Adrenal gland (tissue), 12 donors: ENCODE measurements around the gene MYL2. TPM values are rescaled to one million over a fixed set of nuclear protein-coding genes. Genes with fewer than 3 reads are reported as not detected.
"Not testable (repeated sequence)": the region's sequence is repeated elsewhere in the genome, so short reads cannot be mapped to it uniquely, and the experiment has no call there.

Experiments used
- DNase-seq, 7 donors: peaks; one replicate each; pipeline ENCODE4 v3.0.0-alpha.2; 2019 to 2020
- H3K27ac ChIP-seq, 5 donors: fragments of 200-600 bp; sonication (generic) in 4 of 5; 1 replicate in 3 of 5; 2 replicates in 2 of 5; pipeline versions ENCODE4 v1.5.1 to v1.8.0; 2016 to 2020; ENCODE audit warnings: mild to moderate bottlenecking in 1 of 5
- H3K27me3 ChIP-seq: fragments of 200-600 bp; 2 replicates; pipeline ENCODE4 v1.8.0; 2021
- H3K36me3 ChIP-seq, 2 donors: fragments of 200-600 bp; replicated peaks in 1 of 2; 1 replicate in 1 of 2; 2 replicates in 1 of 2; pipeline versions ENCODE4 v1.5.1 to v1.8.0; 2018 to 2022
- H3K4me1 ChIP-seq, 2 donors: fragments of 200-600 bp; replicated peaks in 1 of 2; 1 replicate in 1 of 2; 2 replicates in 1 of 2; pipeline versions ENCODE4 v1.5.1 to v1.8.0; 2018 to 2021
- H3K4me3 ChIP-seq, 4 donors: fragments of 200-600 bp; sonication (generic) in 3 of 4; one replicate each; pipeline ENCODE4 v1.5.1; 2016 to 2018
- H3K9me3 ChIP-seq, 3 donors: fragments of 200-600 bp; sonication (generic) in 1 of 3; replicated peaks in 1 of 3; 1 replicate in 2 of 3; 2 replicates in 1 of 3; pipeline versions ENCODE4 v1.5.1 to v1.8.0; 2016 to 2021
- POLR2A ChIP-seq, 2 donors: fragments of 450-650 bp; IDR thresholded peaks; one replicate each; pipeline ENCODE4 v1.6.1; 2017; ENCODE audit warnings: antibody characterized with exemption in 2 of 2, mild to moderate bottlenecking in 2 of 2, moderate library complexity in 1 of 2
- WGBS, 4 donors: extraction: QIAGEN DNeasy Blood & Tissue Kit in 2 of 4; methylation state at CpG; one replicate each; pipeline versions ENCODE4 v1.1.5 to v1.1.7; 2013 to 2017; 5-methylcytosine and 5-hydroxymethylcytosine counted together
- intact Hi-C, 2 donors: fragments of 100-400 bp; cut with DNase I; formaldehyde crosslinking; loops; one replicate each; pipeline versions ENCODE4 v1.14.1 to v1.15.0; 2022 to 2023
- polyA plus RNA-seq, 3 donors: library from polyadenylated mRNA; stranded (reverse); fragments of 200-250 nt in 2 of 3; fragments of 350-450 nt in 1 of 3; fragmentation: Illumina TruSeq in 1 of 3; extraction: RNeasy Lipid Tissue Mini Kit (QIAGEN cat#74804) in 1 of 3; gene quantifications; one replicate each; pipeline ENCODE4 v1.2.3, GENCODE V29; 2013 to 2014
- total RNA-seq, 9 donors: library from RNA; depleted of rRNA in 4 of 9; stranded (reverse); fragments of >200 nt in 4 of 9; fragments of 120-200 nt in 1 of 9; fragmentation: NEBNext Ultra II Directional in 1 of 9; extraction: Animal tissue kit (Norgen Biotek cat#: 25700) in 1 of 9; gene quantifications; one replicate each; pipeline versions ENCODE4 v1.1.0 to v1.2.4, GENCODE V29; 2013 to 2023
- TF ChIP-seq, protein P1 (sequence below), 6 experiments: fragments of 450-650 bp in 4 of 6; fragments of 200-600 bp in 2 of 6; sonication (generic) in 1 of 6; IDR thresholded peaks; 1 replicate in 5 of 6; 2 replicates in 1 of 6; pipeline versions ENCODE4 v1.5.1 to v1.8.0; 2016 to 2021; ENCODE audit warnings: antibody characterized with exemption in 6 of 6, mild to moderate bottlenecking in 2 of 6, moderate library complexity in 1 of 6
- donor health status: healthy with polysubstance abuse.
- donor health status: Bipolar disorder and iron deficiency.
- donor health status: DM: yes; HTN: yes; CAD: no.
- donor health status: DM: no; HTN: no; CAD: no.
- donor health status: DM: no; HTN: no; CAD: no.
- donor health status: DM: yes; HTN: yes; CAD: no.

The MYL2 gene
- total and polyA plus RNA-seq, 12 donors: 0.58 to 6.5 (median 3.2) TPM; not detected in 7

- WGBS, 4 donors: 82 to 90% (median 87%) methylated on average over 9 of the region's 9 CpGs
- TF ChIP-seq, protein P1, sequence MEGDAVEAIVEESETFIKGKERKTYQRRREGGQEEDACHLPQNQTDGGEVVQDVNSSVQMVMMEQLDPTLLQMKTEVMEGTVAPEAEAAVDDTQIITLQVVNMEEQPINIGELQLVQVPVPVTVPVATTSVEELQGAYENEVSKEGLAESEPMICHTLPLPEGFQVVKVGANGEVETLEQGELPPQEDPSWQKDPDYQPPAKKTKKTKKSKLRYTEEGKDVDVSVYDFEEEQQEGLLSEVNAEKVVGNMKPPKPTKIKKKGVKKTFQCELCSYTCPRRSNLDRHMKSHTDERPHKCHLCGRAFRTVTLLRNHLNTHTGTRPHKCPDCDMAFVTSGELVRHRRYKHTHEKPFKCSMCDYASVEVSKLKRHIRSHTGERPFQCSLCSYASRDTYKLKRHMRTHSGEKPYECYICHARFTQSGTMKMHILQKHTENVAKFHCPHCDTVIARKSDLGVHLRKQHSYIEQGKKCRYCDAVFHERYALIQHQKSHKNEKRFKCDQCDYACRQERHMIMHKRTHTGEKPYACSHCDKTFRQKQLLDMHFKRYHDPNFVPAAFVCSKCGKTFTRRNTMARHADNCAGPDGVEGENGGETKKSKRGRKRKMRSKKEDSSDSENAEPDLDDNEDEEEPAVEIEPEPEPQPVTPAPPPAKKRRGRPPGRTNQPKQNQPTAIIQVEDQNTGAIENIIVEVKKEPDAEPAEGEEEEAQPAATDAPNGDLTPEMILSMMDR (IDR thresholded peaks at IDR 0.05): no peak
- TF ChIP-seq POLR2A (IDR thresholded peaks at IDR 0.05): no peak
- DNase-seq: no peak
- no peak overlapping the region for H3K27ac ChIP-seq
- H3K4me3 ChIP-seq: no peak overlapping the region
- H3K9me3 ChIP-seq: no peaks in the 10 kb centered on the region
- no peaks in the 10 kb centered on the region for H3K4me1 ChIP-seq
- H3K36me3 ChIP-seq: no peaks in the 10 kb centered on the region
- peaks cover 4% of the 10 kb centered on the region for H3K27me3 ChIP-seq
- intact Hi-C loops: no loop called here
Observed at GRCh38 chr12:110957652-110958051, 37.3 kb upstream of the MYL2 start.

DNA sequence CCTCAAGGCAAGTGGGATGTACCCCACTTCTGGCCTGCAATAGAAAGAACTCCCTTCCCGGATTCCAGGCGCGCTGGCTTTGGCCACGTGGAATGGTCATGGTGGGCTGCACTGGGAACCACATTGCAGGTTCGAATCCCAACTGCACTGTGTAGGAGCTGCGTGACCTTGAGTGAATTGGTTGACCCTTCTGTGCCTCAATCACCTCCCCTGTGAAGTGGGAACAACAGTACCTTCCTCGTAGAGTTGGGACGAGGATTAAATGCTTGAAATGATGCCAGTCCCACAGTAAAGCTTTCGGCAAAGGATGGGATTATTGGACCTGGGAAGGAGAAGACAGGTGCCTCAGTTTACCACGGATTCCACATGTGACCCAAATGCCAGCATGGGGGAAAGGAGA lies 36.8 kb upstream of the MYL2 start:
- no peak for DNase-seq
- no peaks in the 10 kb centered on the region for H3K4me1 ChIP-seq
- TF ChIP-seq, protein P1 (IDR thresholded peaks at IDR 0.05): no peak
- no peak for TF ChIP-seq POLR2A (IDR thresholded peaks at IDR 0.05)
- peaks cover 4% of the 10 kb centered on the region for H3K27me3 ChIP-seq
- H3K4me3 ChIP-seq: no peak overlapping the region
- intact Hi-C loops: no loop called here
- no peaks in the 10 kb centered on the region for H3K36me3 ChIP-seq
- no peaks in the 10 kb centered on the region for H3K9me3 ChIP-seq
- no peak overlapping the region for H3K27ac ChIP-seq
- 81 to 87% (median 83%) methylated on average over 5 to 10 of the region's 10 CpGs for WGBS, 4 donors

- intact Hi-C loops, H3K36me3 ChIP-seq, DNase-seq, H3K9me3 ChIP-seq, H3K4me3 ChIP-seq, H3K4me1 ChIP-seq, H3K27ac ChIP-seq, H3K27me3 ChIP-seq: not testable (repeated sequence)
- WGBS, 4 donors: 95 to 100% (median 96%) methylated on average over 3 to 22 of the region's 31 CpGs; no CpG with 5 or more reads in 1 of the 4 donors
Observed at GRCh38 chr12:110950867-110951266, 30.5 kb upstream of the MYL2 start.

GRCh38 chr12:110950466-110950865 lies 30.1 kb upstream of the MYL2 start:
- H3K27ac ChIP-seq, H3K4me1 ChIP-seq, DNase-seq, intact Hi-C loops, H3K4me3 ChIP-seq, H3K36me3 ChIP-seq, H3K27me3 ChIP-seq: not testable (repeated sequence)
- peaks cover 0 to 12% (median 0%) of the 10 kb centered on the region in 3 donors for H3K9me3 ChIP-seq
- WGBS, 4 donors: 81 to 95% (median 86%) methylated on average over 5 to 28 of the region's 31 CpGs

GRCh38 chr12:110948041-110948440 lies 27.7 kb upstream of the MYL2 start:
- H3K27ac ChIP-seq: no peak overlapping the region
- TF ChIP-seq, protein P1 (IDR thresholded peaks at IDR 0.05): no peak
- TF ChIP-seq POLR2A (IDR thresholded peaks at IDR 0.05): no peak
- H3K9me3 ChIP-seq: peaks cover 0 to 12% (median 0%) of the 10 kb centered on the region in 3 donors
- H3K36me3 ChIP-seq: no peaks in the 10 kb centered on the region
- intact Hi-C loops: no loop called here
- no peak overlapping the region for H3K4me3 ChIP-seq
- H3K27me3 ChIP-seq: no peaks in the 10 kb centered on the region
- DNase-seq: no peak
- WGBS, 4 donors: 61 to 71% (median 65%) methylated on average over 2 of the region's 2 CpGs
- H3K4me1 ChIP-seq: no peaks in the 10 kb centered on the region
